PC-3 (cell line): ENCODE results near the gene CYP1A1. TPM values are rescaled to one million over a fixed set of nuclear protein-coding genes. Genes with fewer than 3 reads are reported as not detected.

Source experiments
- total RNA-seq: library from RNA; depleted of rRNA; stranded (reverse); fragments of >200 nt; gene quantifications from 2 replicates; pipeline ENCODE4 v1.2.3, GENCODE V29; 2014; rRNA removed

CYP1A1 gene
- total RNA-seq, 1 experiment from 2014 or later: 2.3 TPM

Other genes with a start within 250 kb of the CYP1A1 start
- gene ARID3B, start 184.3 kb downstream of the CYP1A1 start, total RNA-seq: 17.4 and 19.0 TPM in 2 replicates
- 56.2 and 64.1 TPM in 2 replicates for gene CLK3, start 109.7 kb downstream of the CYP1A1 start, total RNA-seq
- 9.9 and 15.6 TPM in 2 replicates for gene EDC3, start 29.5 kb downstream of the CYP1A1 start, total RNA-seq
- not detected in 2 replicates for gene CYP1A2, start 23.3 kb upstream of the CYP1A1 start, total RNA-seq
- 38.0 and 50.3 TPM in 2 replicates for gene CSK, start 56.6 kb upstream of the CYP1A1 start, total RNA-seq
- gene LMAN1L, start 87.3 kb upstream of the CYP1A1 start, total RNA-seq: not detected in 2 replicates
- gene CPLX3, start 101.1 kb upstream of the CYP1A1 start, total RNA-seq: not detected in 2 replicates
- gene ULK3, start 117.6 kb upstream of the CYP1A1 start, total RNA-seq: 20.3 and 29.7 TPM in 2 replicates
- 30.1 and 39.1 TPM in 2 replicates for gene SCAMP2, start 147.8 kb upstream of the CYP1A1 start, total RNA-seq
- 30.6 and 35.2 TPM in 2 replicates for gene MPI, start 164.5 kb upstream of the CYP1A1 start, total RNA-seq
- 23.8 and 24.3 TPM in 2 replicates for gene FAM219B, start 181.3 kb upstream of the CYP1A1 start, total RNA-seq
- 109 and 145 TPM in 2 replicates for gene COX5A, start 212.5 kb upstream of the CYP1A1 start, total RNA-seq
- 6.6 and 7.1 TPM in 2 replicates for gene RPP25, start 231.2 kb upstream of the CYP1A1 start, total RNA-seq